Inflammatory macrophage (primary cell): ENCODE data around the gene OR56A4.

Source experiments
- DNase-seq, 2 donors: peaks; one replicate each; pipeline ENCODE4 v3.0.0-alpha.2; 2020 to 2022
- total RNA-seq, 18 experiments: gene quantifications; one replicate each; lab custom pipeline; 2026; ENCODE audit warnings: mixed read lengths in 6 of 18, inconsistent platforms in 2 of 18; lab: John Stamatoyannopoulos, UW

The OR56A4 gene, protein sequence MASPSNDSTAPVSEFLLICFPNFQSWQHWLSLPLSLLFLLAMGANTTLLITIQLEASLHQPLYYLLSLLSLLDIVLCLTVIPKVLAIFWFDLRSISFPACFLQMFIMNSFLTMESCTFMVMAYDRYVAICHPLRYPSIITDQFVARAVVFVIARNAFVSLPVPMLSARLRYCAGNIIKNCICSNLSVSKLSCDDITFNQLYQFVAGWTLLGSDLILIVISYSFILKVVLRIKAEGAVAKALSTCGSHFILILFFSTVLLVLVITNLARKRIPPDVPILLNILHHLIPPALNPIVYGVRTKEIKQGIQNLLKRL
- 0 to 0.20 (median 0) reads per million in 18 experiments for total RNA-seq

DNA sequence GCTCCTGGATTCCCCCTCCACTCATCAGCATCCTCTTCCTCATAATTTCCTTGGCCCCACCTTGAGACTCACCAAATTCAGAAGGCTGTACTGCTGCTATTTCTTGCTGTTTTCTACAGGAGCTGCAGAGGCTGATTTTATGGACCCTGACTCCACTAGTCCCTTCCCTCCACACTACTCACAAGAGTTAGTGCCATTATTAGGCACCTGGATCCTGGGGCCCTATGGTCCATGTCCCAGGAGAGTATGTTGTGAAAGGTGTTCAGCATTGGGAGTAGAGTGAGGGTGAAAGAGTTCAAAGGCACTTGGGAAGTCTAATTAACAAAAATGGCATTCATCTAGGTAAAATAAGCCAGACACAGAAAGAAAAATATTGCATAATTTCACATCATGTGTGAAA is at the start of gene OR56A4:
TSS of gene OR56A4 (minus strand) at position 101 of the 400 bp plus-strand sequence. CDS start 3,954 bp downstream, outside the sequence.
- DNase-seq, result no peak

DNA sequence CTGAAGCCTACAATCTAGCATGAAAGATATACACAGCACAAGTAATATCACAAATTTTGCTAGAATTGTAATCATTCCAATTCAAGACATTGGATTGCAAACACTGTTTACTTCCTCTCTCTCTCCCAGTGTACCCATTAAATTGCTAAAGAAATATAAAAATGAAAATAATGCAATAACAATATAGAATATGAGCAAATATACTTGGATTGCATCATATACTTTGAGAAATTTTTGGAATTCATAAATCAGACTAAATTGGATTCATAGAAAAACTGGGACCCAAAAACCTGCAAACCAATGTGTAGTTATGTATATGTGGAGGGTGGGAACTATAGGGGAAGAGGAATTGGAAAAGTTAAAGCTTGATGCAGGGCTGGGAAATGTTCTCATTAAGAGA is 48.8 kb upstream of the OR56A4 start:
- no peak for DNase-seq

DNA sequence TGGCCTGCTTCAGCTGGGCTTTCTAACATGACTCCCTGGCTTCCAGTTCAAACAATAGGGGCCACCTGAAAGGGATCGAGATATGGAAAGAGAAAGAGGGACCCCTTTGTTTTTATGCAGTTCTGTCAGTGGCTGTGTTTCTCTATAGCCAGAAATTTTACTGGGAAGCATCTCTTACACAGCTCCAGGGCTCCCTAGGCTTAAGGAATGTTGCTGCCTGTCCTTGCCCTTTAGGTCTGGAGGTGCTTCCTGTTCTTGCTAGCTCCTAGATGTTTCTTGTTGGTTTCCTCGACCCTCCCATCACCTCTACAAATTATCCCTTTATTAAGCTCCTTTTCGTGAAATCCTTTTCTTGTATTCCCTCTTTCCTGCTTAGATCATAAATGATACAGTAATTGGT is 45.6 kb upstream of the OR56A4 start:
- no peak for DNase-seq

DNA sequence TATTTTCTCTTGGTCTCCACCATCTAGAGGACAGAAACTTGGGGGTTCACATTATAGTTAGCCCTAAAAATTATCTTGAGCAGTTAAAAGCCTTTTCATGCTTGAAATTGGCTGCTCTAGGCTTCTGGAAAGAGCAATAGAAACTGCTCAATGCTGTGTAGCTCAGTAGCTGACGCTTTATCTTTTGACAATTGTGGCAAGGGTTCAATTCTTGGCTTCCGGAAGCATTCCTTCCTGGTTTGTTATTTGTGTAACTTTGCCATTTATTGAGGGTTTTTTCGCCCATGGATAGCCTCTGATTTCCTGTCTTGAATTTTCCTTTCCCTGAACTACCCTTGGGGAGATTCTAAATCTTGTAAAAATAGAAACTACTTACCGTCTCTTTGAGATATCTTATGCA is 34.1 kb upstream of the OR56A4 start:
- no peak for DNase-seq

DNA sequence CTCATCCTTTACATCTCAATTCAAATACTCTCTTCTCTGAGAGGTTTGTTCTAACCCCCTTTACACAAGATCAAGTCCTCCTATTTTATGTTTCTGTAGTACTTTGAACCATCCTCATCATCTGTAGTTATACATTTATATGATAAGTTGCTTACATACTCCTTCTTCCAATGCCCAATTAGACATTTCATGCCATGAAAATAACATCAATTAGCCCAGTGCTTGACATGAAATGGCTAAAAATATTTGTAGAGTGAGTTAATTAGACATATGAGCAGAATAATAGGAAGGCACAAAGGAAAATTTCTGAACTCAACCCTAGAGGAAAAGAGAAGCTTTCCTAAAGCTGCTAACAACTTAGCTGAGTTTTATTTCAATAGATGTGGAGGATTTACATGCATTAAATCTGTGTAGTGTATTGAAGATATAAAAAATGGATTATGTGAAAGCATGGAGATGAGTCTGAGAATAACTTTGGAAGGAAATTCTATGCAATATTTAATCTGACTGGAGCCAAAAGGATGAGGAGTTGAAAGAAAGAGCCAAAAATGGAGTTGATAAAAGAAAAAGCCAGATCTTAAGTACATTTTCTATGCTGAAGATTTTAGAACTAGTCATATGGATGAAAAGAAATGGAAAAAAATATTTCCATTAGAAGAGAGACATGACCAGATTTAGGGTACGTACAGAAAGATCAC is 24.1 kb upstream of the OR56A4 start, which contains the start of gene OR56A1:
TSS of gene OR56A1 (minus strand) at position 51 of the 698 bp plus-strand sequence. CDS start 3,066 bp downstream, outside the sequence.
- no peak for DNase-seq

DNA sequence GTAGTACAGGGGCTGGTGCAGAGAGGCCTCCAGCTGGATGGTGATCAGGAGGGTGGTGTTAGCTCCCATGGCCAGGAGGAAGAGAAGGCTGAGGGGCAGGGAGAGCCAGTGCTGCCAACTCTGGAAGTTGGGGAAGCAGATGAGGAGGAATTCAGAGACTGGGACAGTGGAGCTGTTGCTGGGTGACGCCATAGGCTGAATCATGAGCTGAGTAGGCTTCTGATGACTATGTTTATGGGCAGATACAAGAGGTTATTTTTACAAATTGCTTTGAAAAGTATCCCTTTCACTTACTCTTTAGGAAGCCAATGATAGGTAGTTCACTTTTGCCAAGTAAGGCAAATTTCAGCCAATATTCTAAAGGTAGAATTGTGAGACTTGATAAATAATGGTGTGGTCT is 20.8 kb upstream of the OR56A4 start:
- no peak for DNase-seq

DNA sequence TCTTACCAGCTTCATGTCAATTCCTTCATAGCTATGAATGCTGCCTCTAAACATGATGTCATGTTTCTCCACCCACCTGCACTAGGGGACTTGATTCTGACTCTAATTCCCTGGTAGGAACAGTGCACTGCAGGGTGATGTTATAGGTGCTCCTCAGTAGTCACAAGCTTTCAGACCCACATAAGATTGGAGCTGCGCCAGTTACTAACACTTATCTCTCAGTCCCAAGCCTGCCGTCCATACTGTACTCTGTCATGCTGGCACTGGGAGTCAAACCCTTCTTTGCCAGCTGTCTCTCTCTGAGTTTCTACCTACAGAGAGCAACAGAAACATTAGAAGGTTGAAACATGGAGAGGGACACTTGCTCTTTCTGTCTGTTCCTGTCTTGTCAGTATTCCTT is 18.3 kb upstream of the OR56A4 start:
- no peak for DNase-seq

DNA sequence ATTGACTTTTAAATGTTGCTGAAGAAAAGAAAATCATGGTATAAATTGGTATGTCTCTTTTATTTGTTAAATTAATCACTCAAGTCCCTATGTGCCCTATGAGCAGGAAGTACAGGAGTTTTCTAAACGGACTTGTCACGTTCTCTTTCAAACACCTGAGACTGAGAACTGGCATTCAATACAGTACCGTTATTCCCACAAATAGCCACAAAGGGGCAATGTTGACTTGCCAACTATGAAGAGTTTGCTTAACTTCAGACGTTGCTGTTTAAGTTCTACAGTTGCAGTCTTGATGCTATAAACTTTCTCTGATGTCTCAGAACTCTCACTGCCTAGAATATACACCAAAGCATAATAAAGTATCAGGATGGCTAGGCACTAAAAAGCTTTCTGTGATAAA is 16.2 kb upstream of the OR56A4 start:
- DNase-seq, result peak; percentile 65 to 71

DNA sequence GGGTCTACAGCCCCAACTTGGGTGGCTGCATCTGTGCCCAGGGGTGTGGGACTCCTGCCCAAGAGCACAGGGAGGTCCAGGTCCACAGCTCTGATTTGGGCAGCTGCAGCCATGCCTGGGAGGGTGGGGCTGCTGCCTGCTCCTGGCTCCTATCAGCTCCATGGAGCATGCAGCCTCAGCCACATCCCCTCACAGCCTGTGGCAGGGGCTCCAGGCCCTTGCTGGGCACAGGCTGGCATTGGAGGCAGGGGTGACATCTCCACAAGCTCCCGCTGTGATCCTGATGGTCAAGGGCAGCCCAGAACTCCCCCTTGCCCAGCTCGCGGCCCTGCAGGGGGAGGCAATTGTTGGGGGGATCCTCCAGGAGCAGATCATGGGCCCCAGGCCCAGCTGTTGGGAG is 6.3 kb upstream of the OR56A4 start:
- DNase-seq, result no peak

DNA sequence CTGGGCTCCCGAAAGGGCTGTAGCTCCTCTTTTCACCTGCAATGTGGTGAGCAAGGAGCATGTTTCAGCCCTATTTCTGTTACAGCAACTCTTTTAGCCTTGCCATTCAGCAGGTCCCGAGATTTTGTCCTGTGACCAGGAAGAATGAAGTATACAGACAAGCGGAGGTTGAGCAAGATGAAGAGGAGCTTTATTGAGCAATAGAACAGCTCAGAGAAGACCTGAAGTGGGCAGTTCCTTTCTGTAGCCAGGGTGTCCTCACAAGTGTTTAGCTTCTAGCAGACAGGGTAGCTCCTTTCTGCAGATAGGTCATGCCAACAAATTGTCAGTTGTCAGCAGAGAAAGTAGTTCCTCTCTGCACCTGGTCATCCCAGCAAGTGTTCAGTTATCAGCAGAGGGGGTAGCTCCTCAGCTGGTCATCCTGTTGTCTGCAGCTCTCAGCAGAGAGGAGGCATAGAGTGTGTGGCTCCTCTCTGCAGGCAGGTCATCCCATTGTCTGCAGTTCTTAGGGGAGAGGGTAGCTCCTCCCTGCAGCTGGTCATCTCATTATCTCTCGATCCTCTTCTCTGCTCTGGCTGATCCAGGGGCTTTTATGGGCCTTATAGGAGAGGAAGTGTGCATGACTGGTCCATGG is 5.4 kb upstream of the OR56A4 start:
- peak; percentile 80 to 82 for DNase-seq

DNA sequence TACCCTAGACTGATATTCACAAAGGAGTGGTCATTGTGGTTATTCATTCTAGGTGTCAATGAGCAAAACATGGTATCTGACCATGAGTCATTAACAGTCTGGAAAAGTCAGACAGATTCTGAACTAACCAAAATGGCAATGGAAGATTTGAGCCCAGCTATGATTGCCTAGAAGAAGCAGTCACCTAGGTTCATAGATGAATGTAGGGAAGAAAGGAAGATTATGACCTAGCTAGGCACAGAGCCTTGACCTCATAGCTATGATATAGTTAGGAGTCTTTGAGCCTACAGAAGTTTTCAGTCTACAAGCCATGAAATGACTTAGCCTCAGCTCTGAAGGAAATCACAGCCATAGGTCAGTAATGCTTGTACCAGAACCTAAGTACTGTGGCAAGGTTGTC is 351 bp downstream of the OR56A4 start:
- no peak for DNase-seq

DNA sequence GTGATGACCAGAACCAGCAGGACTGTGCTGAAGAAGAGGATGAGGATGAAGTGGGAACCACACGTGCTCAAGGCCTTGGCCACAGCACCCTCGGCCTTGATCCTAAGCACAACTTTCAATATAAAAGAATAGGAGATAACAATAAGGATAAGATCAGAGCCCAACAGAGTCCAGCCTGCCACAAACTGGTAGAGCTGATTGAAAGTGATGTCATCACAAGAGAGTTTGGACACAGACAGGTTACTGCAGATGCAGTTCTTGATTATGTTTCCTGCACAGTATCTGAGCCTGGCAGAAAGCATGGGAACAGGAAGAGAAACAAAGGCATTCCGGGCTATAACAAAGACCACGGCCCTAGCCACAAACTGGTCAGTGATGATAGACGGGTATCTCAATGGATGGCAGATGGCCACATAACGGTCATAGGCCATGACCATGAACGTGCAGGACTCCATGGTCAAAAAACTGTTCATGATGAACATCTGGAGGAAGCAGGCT is 4.5 kb downstream of the OR56A4 start:
- DNase-seq, result no peak

DNA sequence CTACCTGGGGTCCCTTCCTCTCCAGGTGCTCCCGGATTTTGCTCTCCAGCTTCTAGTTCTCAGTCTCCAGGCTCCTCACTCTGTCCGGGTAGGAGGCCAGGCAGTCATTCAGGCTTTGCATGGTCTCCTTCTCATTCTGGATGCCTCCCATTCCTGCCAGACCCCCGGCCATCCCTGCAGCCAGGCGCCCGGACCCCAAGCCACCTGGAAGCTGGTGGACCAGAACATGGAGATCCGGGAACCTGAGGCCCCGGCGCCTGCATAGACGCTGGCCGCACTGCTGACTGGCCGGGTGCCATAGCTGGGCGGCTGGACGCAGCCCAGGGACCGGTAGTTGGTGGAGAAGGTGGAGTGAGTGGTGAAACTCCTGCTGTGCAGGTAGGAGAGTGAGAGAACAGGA is 12.0 kb downstream of the OR56A4 start:
- no peak for DNase-seq

DNA sequence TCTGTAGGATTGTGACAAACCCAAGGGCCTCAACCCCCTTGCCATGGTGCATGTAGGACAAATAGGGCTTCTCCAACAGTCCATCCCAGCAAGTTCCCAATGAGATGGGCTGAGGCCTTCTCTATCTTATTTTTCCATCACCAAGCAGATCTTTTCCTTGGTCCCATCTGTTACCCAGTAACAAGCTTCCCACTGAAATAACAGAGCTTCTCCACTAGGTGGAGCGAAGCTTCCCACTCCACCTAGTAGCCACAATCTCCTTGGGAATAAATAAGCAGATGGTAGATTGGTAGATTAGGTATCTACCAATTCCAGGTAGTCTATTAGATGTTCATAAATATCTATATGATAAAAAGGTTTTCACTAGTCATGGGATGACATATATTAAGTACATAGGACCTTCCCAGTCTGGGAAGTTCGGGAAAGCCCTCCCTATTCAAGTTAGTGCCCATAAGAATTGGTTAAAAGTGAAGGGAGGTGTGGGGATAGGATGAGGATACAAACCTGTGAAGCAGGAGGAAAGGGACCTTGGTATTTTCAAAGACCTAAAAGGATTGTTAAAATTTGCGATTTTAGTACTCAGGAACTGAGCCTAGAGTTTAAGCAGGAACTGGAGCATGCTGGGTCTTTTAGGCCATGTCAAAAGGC is 14.0 kb downstream of the OR56A4 start:
- DNase-seq, result peak; percentile 29 to 38

DNA sequence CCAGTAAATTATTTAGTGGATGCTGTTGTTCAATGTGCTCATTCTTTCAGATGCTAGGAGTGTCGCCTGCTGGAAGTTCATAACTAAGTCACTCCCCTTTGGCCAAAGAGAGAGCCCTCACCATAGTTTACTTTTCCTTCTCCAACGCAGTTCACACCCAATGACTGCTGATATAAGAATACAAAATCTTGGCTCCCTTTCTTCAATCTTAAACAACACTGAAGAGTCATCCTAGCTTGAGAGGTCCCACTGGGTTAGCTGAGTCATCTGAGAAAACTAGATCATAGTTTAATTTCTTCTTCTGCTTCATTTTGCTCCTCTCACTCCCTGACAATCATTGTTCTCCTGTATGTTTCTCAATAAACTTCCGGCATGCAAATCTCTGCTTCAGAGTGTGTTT is 14.6 kb downstream of the OR56A4 start:
- no peak for DNase-seq

DNA sequence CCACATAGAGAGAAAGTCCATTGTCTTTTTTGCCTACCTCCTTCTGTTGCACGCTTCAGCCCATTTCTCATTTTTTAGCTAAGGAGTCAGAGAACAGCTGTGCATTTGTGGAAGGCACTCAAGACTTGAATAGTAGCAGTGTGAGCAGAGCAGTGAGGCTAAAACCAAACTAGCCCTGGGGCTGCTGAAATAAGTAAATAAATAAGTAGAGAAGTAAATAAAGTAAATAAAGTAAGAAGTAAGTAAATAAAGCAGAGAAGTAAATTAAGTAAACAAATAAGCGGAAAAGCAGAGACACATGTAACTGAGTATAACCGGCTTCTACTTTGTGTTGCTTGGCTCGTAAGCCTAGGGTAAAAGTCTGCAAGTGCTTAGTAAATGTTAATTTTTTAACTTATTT is 17.5 kb downstream of the OR56A4 start:
- DNase-seq, result no peak

DNA sequence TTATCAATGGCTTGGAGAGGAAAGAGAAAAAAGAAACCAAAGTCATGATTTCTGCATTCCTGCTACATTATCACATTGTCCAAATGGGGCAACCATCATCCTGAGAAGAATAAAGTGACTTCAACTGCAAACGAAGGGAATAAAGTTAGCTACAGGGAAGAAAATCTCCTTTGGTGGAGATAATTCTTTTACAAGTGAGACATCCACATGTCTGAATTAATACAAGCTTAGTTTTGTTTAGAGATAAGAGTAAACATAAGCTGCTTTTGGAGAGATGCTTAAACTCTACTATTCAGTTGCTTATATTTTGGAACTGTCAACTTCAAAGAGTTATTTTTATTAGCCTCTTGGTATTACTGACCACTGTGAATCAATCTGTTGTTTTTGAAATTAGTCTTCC is 19.9 kb downstream of the OR56A4 start, which contains the start of gene OR52L1:
TSS of gene OR52L1 (minus strand) at position 101 of the 400 bp plus-strand sequence. CDS start at position 46, 55 bp downstream.
- no peak for DNase-seq

DNA sequence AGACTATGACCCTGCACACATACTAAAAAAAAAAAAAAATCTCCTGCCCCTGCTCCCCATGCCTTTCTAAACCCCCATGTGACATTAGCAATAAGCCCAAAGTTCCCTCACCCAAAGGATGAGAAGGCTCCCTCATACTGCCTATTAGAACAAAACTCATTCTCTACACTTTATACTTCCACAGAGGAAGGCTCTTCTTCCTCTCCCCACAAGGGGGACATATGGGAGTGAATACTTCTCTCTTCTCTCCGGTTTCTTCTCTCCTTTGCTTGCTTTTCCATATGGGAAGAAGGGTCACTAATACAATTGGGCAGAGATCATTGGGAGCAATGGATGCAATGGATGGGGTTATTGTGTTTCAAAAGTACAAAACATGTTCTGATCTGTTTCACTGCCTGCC is 23.3 kb downstream of the OR56A4 start:
- no peak for DNase-seq

DNA sequence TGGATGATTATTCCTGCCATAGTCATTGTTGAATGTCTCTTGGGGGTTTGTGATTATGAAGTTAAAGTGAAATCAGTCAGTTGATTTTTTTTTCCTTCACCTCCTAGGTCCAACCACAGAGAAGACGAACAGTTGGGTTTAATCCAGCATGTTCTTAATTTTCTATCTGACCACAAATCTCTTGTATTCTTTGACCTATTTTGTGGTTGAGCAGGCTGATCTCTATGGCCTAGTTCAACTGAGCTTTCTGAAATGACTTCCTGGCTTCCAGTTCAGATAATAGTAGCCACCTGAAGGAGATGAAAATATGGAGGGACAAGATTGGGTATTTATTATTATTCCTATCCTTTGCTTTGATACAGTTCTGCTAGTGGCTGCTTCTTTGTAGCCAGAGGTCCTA is 33.2 kb downstream of the OR56A4 start:
- no peak for DNase-seq

DNA sequence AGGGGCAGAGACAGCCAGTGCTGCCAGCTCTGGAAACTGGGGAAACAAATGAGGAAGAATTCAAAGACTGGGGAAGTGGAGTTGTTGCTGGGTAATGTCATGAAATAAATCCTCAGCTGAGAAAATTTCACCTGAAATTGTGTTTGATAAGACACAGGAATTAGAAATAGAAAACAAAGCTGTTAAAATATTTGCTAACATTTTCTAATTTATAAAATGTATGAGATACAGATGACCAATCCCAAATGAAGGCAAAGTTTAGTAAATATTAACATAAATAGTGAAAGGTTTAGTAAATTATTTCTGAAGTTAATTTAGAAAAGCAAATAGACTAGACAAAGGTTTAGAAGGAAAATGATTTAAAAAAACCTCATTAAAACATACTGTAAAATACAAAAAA is 38.4 kb downstream of the OR56A4 start, which contains the start of gene OR56A5:
TSS of gene OR56A5 (minus strand) at position 101 of the 400 bp plus-strand sequence. CDS start at position 101, 0 bp downstream.
- no peak for DNase-seq

DNA sequence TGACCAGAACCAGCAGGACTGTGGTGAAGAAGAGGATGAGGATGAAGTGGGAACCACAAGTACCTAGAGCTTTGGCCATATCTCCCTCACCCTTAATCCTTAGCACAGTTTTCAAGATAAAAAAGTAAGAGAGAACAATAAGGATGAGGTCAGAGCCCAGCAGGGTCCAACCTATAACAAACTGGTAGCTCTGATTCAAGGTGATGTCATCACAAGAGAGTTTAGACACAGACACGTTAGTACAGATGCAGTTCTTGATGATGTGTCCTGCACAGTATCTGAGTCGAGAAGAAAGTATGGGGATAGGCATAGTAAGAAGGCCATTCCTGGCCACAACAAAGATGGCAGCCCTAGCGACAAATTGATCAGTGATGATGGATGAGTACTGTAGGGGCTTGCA is 39.0 kb downstream of the OR56A4 start:
- DNase-seq, result no peak

DNA sequence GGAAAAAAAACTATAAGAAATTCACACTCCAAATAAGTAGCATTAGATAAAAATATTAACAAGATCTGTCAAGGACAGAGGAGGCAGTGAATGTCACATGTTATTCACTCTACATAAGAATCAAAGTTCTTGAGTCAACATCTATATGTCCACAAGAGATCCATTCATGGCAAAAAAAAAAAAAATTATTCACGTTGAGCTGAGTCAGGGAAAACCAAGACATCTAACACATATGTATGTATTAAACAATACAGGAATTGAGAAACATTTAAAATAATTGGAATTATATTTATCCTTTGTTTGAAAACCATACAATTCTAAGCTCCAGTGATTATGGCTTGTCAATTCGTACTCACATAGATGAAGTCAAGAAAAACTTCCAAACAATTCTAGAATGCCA is 39.8 kb downstream of the OR56A4 start:
- no peak for DNase-seq
